Activated naive CD8-positive, alpha-beta T cell treated with anti-CD3 and anti-CD28 coated beads for 36 hours (primary cell): Measurements from ENCODE around the gene ZNF345. TPM values are rescaled to one million over a fixed set of nuclear protein-coding genes. Genes with fewer than 3 reads are reported as not detected.

Experiments used
- DNase-seq: peaks from one replicate; pipeline ENCODE4 v3.0.0; 2021
- H3K27ac Mint-ChIP-seq: one replicate; pipeline ENCODE4 v1.8.0; 2022; ENCODE audit warnings: mild to moderate bottlenecking, moderate library complexity, mixed read lengths
- H3K27me3 Mint-ChIP-seq: one replicate; pipeline ENCODE4 v1.8.0; 2022; ENCODE audit warnings: mild to moderate bottlenecking, mixed read lengths
- H3K36me3 Mint-ChIP-seq: one replicate; pipeline ENCODE4 v1.8.0; 2021; ENCODE audit warnings: mild to moderate bottlenecking, mixed read lengths
- H3K4me1 Mint-ChIP-seq: one replicate; pipeline ENCODE4 v1.8.0; 2021; ENCODE audit warnings: mixed read lengths
- H3K4me3 Mint-ChIP-seq: one replicate; pipeline ENCODE4 v1.8.0; 2022; ENCODE audit warnings: mild to moderate bottlenecking, moderate library complexity, mixed read lengths
- H3K9me3 Mint-ChIP-seq: one replicate; pipeline ENCODE4 v1.8.0; 2022; ENCODE audit warnings: mixed read lengths
- total RNA-seq, 2 experiments: library from RNA; stranded (reverse); gene quantifications; one replicate each; pipeline ENCODE4 v1.2.3, GENCODE V29; 2021

Gene ZNF345
- 1 to 10 TPM; 3.6 to 4.9 TPM for total RNA-seq

DNA sequence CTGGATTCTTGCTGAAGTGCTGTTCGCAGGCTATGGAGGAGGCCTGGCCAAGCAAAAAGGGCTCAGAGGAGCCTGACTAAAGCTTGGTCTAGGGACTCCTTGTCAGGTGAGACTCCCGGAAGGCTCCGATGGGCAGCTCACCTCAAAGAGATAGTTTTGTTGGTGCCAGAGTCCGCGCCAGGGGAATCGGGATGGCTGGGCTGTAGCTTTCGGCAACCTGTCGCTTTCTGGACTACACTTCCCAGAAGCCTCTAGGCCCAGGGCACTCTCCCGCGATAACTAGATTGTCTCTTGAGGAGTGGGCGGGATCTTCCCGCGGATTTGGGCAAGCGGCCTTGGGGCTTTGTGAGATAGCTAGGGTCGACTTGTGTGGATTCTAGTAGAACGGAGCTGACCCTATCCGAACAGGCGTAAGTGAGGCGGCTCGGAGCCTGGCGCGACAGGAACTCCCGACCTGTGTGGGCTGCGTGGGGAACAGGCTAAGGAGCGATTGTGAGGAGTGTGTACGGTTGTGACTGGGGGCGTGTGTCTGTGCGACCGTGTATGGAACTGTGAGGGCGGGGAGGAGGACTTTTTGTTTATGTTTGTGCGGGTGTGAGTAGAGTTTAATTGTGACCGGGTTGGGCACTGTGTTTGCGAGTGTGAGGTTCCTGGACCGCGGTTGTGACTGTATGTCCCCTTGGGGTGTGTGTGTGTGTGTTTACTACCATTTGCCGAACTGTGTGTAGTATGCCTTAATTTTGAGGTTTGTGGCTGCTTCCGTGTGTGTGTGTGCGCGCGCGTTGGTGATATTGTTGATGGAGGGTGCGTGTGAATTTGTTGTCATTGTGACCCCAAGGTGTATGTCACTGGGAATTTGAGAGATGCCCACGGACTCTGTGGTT is at the start of gene ZNF345:
Gene ZNF345, plus strand, starts transcription at position 318 of the 884 bp plus-strand sequence. CDS start 25,955 bp downstream, outside the sequence.
- peaks cover 44% of the 10 kb centered on the region for H3K36me3 Mint-ChIP-seq
- DNase-seq = peak; percentile 87
- H3K27me3 Mint-ChIP-seq = no peaks in the 10 kb centered on the region
- peaks cover 26% of the 10 kb centered on the region for H3K9me3 Mint-ChIP-seq
- H3K27ac Mint-ChIP-seq = no peak within 1 kb of the TSS
- H3K4me1 Mint-ChIP-seq = peaks cover 5% of the 10 kb centered on the region
- H3K4me3 Mint-ChIP-seq = no peak within 1 kb of the TSS

DNA sequence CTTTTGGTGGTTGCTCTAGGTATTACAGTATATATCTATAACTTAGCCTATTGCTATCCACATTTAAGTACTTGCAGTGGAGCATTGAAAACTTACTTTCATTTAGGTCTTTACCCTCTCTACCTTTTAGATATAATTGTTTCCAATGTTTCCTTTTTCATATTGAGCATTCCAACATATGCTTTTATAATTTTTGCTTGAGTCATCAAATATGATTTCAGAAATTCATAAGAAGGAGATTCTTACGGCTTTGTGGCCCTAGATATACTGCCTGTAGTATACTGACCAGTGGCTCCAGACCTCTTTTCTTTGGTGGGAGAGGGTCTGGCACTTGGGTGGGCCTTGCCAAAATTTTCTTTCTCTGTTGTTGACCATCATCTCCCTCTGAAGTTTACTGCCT is 45.3 kb upstream of the ZNF345 start:
- Mint-ChIP-seq H3K4me1 (no peaks in the 10 kb centered on the region), H3K9me3 (peaks cover 48% of the 10 kb centered on the region), H3K36me3 (peaks cover 81% of the 10 kb centered on the region), H3K4me3 (no peak overlapping the region), H3K27me3 (no peaks in the 10 kb centered on the region), H3K27ac (no peak overlapping the region)
- no peak for DNase-seq

DNA sequence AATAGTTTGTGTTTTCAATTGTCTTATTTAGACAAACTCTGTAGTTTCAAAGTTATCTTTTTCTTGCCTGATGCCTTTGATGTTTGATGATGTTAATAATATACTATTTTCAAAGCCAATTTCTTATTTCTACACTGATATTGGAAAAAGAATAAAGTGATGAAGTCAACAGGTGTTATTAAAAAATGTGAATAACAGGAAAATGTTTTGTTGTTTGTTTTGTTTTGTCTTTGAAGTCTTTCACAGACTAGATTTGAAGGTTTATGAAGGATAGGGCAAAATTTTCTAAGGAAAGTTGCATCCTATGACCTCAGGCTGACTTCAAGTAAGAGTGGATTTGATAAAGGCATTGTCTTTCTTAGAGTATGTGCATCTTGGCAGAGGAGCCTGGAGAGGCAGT is 43.6 kb upstream of the ZNF345 start:
- no peak for DNase-seq
- Mint-ChIP-seq H3K27ac (no peak overlapping the region), H3K4me1 (no peaks in the 10 kb centered on the region), H3K4me3 (no peak overlapping the region), H3K9me3 (peaks cover 53% of the 10 kb centered on the region), H3K36me3 (peaks cover 81% of the 10 kb centered on the region), H3K27me3 (no peaks in the 10 kb centered on the region)

DNA sequence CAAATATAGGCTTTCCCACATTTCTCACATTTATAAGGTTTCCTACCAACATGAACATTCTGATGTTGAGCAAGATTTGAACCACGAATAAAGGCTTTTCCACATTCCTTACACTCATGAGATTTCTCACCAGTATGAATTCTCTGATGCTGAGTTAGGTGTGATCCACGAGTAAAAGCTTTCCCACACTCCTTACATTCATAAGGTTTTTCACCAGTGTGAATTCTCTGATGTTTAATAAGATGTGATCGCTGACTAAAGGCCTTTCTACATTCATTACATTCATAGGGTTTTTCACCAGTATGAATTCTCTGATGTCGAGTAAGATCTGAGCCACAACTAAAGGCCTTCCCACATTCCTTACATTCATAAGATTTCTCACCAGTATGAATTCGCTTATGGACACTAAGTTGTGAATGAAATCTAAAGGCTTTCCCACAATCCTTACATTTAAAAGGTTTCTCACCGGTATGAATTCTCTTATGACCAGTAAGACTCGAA is 31.5 kb upstream of the ZNF345 start:
- H3K36me3 Mint-ChIP-seq = peaks cover 91% of the 10 kb centered on the region
- peaks cover 45% of the 10 kb centered on the region for H3K9me3 Mint-ChIP-seq
- H3K4me3 Mint-ChIP-seq = no peak overlapping the region
- H3K4me1 Mint-ChIP-seq = no peaks in the 10 kb centered on the region
- no peak overlapping the region for H3K27ac Mint-ChIP-seq
- no peak for DNase-seq
- no peaks in the 10 kb centered on the region for H3K27me3 Mint-ChIP-seq

DNA sequence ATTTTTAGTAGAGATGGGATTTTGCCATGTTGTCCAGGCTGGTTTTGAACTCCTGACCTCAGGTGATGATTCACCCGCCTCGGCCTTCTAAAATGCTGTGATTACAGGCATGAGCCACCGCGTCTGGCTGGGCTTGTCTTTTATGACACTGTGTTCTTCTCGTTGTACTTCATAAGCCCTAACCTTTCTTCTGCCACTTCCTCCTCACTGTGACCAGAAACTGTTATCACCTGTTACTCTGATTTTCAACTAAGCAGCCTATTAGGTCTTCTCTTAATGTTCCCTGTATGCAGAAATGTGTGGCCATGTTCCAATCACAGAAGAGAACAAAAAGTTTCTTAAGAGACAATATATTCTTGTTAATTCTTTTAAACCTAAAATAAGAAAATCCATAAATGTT is 28.9 kb upstream of the ZNF345 start:
- Mint-ChIP-seq H3K4me1 (no peaks in the 10 kb centered on the region), H3K9me3 (peaks cover 58% of the 10 kb centered on the region), H3K27me3 (no peaks in the 10 kb centered on the region), H3K36me3 (peaks cover 92% of the 10 kb centered on the region), H3K4me3 (no peak overlapping the region), H3K27ac (no peak overlapping the region)
- no peak for DNase-seq

DNA sequence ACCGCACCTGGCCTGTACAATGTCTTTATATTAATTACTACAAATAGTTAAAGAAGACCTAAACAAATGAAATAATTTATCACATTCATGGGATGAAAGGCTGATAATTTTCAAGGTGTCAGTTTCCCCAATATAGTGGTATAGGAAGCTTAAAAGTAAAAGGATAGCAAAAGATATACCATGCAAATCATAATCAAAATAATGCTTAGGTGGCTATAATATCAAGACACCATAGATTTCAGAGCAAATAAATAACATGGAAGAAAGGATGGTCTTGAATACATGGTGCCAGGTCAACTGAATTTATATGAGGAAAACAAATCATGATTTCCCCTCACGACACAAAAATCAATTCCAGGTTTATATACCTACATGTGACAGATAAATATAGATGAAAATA is 17.2 kb upstream of the ZNF345 start:
- peaks cover 65% of the 10 kb centered on the region for H3K36me3 Mint-ChIP-seq
- H3K27ac Mint-ChIP-seq = no peak overlapping the region
- H3K4me3 Mint-ChIP-seq = no peak overlapping the region
- no peaks in the 10 kb centered on the region for H3K27me3 Mint-ChIP-seq
- H3K9me3 Mint-ChIP-seq = peaks cover 50% of the 10 kb centered on the region
- H3K4me1 Mint-ChIP-seq = peaks cover 1% of the 10 kb centered on the region
- no peak for DNase-seq

DNA sequence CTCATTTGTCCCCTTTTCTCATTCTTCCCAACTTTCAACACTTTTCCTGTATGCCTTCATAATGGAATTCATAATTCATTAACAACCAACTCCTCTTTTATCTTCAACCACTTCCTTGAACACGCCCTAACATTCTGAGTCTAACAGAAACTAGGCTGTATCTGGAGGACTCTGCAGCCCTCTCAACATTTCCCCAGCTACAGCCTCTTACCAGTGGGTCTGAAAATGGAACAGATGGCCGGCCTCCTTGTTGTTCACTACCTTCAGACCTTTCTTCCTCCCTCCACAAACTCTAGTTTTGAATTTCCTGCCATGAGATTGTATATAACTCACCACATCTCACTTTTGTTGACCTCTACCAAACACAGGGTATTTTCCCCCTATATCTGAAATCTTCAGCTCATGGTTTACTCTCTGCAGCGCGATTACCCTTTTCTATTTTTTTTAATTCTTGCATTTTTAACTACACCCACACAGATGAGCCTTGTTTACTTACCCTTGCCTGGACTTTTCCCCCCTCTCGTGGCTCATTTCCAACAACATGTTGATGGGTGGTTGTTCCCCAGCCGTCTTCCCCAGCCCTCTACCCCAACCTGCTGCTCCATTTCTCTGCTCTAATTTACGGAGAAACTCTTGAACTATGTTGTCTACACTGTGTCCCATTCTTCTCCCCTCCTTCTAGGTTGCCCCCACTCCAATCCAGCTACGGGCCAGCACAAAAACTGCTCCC is 13.3 kb upstream of the ZNF345 start:
- Mint-ChIP-seq H3K27me3 (no peaks in the 10 kb centered on the region), H3K4me1 (peaks cover 3% of the 10 kb centered on the region), H3K36me3 (peaks cover 55% of the 10 kb centered on the region), H3K4me3 (no peak overlapping the region), H3K9me3 (peaks cover 43% of the 10 kb centered on the region), H3K27ac (no peak overlapping the region)
- no peak for DNase-seq

DNA sequence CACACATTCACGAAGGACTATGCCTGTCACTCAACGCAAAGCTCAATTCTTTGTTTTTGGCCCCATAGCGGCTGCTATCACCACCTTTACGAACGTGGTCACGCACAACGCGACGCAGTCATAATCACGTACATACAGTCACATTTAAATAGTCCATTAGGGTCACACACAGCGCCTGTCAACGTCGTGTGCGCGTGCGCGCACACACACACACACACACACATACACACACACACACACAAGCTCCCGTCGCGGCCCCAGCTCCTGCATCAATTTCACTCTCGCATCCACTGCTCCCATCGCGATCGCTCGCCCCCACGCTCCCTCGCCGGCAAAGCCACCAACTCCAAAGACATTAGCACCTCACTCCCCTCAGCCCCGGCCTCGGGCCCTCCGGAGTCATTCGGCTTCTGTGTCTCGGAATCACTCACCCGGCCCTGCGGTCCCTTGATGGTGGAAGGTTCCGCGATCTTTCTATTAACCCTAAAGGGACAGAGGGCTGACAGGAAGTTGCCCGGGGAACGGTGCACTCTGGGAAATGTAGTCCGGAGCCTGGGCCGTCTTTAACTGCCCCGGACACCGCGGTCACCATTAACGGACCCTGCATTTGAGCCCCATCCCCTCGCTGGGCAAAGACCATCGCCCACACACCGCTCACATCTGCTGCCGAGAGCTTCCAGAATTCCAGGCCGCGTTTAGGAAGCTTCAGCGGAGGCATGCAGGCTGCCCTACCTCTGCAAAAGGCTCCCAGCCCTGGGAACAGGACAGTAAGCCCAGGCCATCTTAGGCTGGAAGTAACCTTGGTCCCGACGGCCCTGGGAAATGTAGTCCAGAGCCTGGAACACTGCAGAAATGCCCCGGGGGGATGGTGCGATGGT is 12.5 kb upstream of the ZNF345 start, which contains the start of gene ZNF790:
Gene ZNF790, minus strand, starts transcription at position 482 of the 878 bp plus-strand sequence. CDS start 12,768 bp downstream, outside the sequence.
- peaks cover 41% of the 10 kb centered on the region for H3K9me3 Mint-ChIP-seq
- peak; percentile 85 for DNase-seq
- H3K4me1 Mint-ChIP-seq = peaks cover 3% of the 10 kb centered on the region
- no peak within 1 kb of the TSS for H3K27ac Mint-ChIP-seq
- peaks cover 54% of the 10 kb centered on the region for H3K36me3 Mint-ChIP-seq
- no peak within 1 kb of the TSS for H3K4me3 Mint-ChIP-seq
- no peaks in the 10 kb centered on the region for H3K27me3 Mint-ChIP-seq

DNA sequence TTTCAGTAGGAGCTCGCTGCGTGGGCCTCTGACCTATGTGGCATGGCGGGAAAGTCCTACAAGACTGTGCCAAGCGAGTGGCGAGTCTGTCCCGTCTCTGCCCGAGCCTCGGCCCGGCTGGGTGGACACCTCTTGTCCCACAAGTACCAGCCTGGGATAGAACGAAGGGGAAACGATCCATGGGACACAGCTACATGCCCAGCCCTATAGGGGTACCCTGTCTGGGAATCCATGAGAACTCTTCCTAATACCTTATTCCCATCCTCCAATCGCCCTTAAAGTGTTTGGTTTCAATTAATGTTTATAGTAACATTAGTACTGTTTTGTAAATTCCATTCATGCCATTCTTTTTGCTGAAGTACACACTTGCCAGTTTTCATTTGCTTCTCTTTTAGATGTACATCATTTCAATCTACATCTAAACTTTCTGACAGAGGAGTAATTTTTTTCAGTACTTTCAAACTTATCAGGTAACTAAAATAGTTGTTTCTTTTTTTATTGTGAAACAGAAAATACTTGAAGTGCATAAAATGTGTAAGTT is 11.8 kb upstream of the ZNF345 start:
- Mint-ChIP-seq H3K27me3 (no peaks in the 10 kb centered on the region), H3K27ac (no peak overlapping the region), H3K4me3 (no peak overlapping the region), H3K4me1 (peaks cover 3% of the 10 kb centered on the region), H3K9me3 (peaks cover 39% of the 10 kb centered on the region), H3K36me3 (peaks cover 53% of the 10 kb centered on the region)
- peak; percentile 4 for DNase-seq

DNA sequence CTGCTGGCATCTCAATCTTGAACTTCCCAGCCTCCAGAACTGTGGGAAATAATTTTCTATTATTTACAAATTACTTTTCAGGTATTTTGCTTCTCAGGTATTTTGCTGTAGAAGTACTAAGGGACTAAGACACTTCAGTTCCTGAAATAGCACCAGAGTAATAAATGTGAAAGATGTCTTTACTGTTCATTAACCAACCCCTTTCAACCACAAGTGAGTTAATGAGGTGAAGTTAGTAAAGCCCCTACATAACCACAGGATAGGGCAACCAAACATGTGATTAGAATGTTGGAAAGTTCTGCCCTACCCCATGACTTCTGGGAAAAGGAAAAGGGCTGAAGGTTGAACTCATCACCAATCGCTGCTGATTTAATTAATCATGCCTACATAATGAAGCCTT is 2.7 kb upstream of the ZNF345 start:
- Mint-ChIP-seq H3K4me1 (peaks cover 8% of the 10 kb centered on the region), H3K27ac (peak overlapping the region; percentile 5), H3K36me3 (peaks cover 45% of the 10 kb centered on the region), H3K9me3 (peaks cover 24% of the 10 kb centered on the region), H3K4me3 (no peak overlapping the region), H3K27me3 (no peaks in the 10 kb centered on the region)
- DNase-seq = no peak

DNA sequence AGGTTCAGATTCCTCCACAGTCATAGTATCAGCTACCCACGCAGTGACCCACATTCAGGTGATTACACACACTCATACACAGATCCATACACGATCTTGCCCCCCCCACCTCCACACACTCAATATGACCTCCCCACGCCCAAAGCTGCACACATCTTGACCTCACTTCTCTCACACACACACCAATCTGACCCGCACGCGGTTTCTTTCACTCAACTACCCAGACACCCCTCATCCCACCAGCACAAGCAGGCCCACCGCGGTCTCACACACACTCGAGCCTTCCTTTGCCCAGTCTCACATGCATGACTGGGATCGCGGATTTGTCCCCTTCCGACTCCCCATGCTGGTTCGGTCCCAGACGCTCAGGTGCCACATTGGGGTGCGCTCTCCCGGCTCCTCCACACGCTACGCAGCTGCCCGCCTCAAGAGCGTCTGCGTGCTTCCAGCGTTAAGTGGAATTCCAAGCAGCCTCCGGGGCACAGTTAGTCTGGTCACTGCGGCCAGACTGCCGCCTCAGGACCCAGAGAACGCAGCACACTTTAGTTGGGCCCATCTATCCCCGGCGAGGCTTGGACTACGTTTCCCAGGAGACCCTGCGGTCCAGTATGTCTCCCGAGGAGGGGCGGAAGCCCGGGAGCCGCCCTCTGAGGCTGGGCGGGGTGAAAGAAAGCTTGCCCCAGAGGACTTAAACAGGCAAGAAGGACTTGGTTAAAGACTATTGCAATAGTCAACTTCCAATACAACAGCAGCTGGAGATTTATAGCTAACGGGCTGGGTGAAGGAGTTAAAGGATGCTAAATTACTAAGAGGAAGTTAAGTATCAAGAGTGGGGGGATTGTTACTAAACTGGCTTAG is 746 bp upstream of the ZNF345 start:
- Mint-ChIP-seq H3K27ac (no peak overlapping the region), H3K4me3 (no peak overlapping the region), H3K36me3 (peaks cover 47% of the 10 kb centered on the region), H3K4me1 (peaks cover 8% of the 10 kb centered on the region), H3K27me3 (no peaks in the 10 kb centered on the region), H3K9me3 (peaks cover 28% of the 10 kb centered on the region)
- peak; percentile 89 for DNase-seq

DNA sequence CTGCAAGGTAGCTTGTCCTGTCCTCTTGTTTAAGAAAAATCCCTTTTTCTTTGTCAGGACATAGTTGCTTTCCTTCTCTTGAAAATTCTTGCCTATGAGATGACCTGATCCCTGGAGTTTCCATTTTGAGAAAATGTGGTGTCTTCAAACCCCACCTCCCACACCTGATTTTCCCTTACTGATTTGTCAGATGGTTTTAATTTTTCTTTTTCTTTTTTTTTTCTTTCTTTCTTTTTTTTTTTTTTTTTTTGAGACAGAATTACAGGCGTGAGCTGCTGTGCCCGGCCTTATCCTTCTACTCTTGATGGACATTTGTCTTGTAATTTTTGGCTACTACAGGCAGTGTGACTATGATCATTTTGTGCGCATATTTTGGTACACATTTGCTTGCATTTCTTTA is 1.2 kb downstream of the ZNF345 start:
- no peak for DNase-seq
- H3K36me3 Mint-ChIP-seq = peaks cover 41% of the 10 kb centered on the region
- no peaks in the 10 kb centered on the region for H3K27me3 Mint-ChIP-seq
- H3K9me3 Mint-ChIP-seq = peaks cover 25% of the 10 kb centered on the region
- H3K4me3 Mint-ChIP-seq = no peak overlapping the region
- no peak overlapping the region for H3K27ac Mint-ChIP-seq
- peaks cover 5% of the 10 kb centered on the region for H3K4me1 Mint-ChIP-seq

DNA sequence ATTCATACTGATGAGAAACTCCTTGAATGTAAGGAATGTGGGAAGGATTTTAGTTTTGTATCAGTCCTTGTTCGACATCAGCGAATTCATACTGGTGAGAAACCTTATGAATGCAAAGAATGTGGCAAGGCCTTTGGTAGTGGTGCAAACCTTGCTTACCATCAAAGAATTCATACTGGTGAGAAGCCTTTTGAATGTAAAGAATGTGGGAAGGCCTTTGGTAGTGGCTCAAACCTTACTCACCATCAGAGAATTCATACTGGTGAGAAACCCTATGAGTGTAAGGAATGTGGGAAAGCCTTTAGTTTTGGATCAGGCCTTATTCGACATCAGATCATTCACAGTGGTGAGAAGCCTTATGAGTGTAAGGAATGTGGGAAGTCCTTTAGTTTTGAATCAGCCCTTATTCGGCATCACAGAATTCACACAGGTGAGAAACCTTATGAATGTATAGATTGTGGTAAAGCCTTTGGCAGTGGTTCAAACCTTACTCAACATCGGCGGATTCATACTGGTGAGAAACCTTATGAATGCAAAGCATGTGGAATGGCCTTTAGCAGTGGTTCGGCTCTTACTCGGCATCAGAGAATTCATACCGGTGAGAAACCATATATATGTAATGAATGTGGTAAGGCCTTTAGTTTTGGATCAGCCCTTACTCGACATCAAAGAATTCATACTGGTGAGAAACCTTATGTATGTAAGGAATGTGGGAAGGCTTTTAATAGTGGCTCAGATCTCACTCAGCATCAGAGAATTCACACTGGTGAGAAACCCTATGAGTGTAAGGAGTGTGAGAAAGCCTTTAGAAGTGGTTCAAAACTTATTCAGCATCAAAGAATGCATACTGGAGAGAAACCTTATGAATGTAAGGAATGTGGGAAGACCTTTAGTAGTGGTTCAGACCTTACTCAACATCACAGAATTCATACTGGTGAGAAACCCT is 26.6 kb downstream of the ZNF345 start:
- H3K27ac Mint-ChIP-seq = no peak overlapping the region
- peaks cover 49% of the 10 kb centered on the region for H3K9me3 Mint-ChIP-seq
- H3K36me3 Mint-ChIP-seq = peaks cover 69% of the 10 kb centered on the region
- H3K27me3 Mint-ChIP-seq = no peaks in the 10 kb centered on the region
- no peak for DNase-seq
- no peaks in the 10 kb centered on the region for H3K4me1 Mint-ChIP-seq
- H3K4me3 Mint-ChIP-seq = no peak overlapping the region
